GM21526 (cell line): ENCODE measurements around the gene SCAPER.
"Not testable (repeated sequence)": the region's sequence is repeated elsewhere in the genome, so short reads cannot be mapped to it uniquely, and the experiment has no call there.

Source experiments
- ATAC-seq: cut with Tn5 transposase; IDR thresholded peaks from one replicate; pipeline ENCODE4 v1.9.1; 2021; ENCODE audit warnings: moderate library complexity; ENCODE audit not compliant: unreplicated experiment, low FRiP score

Gene SCAPER

GRCh38 chr15:76448755-76449154, 456.4 kb downstream of the SCAPER start:
- ATAC-seq = no peak

GRCh38 chr15:76447728-76448441, 457.3 kb downstream of the SCAPER start:
- ATAC-seq = no peak

GRCh38 chr15:76440441-76440840, 464.7 kb downstream of the SCAPER start:
- ATAC-seq = no peak

GRCh38 chr15:76439542-76439941, 465.6 kb downstream of the SCAPER start:
- no peak for ATAC-seq

- no peak for ATAC-seq
Observed at GRCh38 chr15:76433798-76434400, 471.2 kb downstream of the SCAPER start.

- ATAC-seq = not testable (repeated sequence)
Observed at GRCh38 chr15:76433036-76433435, 472.1 kb downstream of the SCAPER start.

- no peak for ATAC-seq
Observed at GRCh38 chr15:76432604-76433003, 472.5 kb downstream of the SCAPER start.

- ATAC-seq = no peak
Observed at GRCh38 chr15:76431971-76432370, 473.2 kb downstream of the SCAPER start.

GRCh38 chr15:76430711-76431110, 474.4 kb downstream of the SCAPER start:
- ATAC-seq = not testable (repeated sequence)

- ATAC-seq = no peak
Observed at GRCh38 chr15:76429661-76430060, 475.5 kb downstream of the SCAPER start.

- ATAC-seq = no peak
Observed at GRCh38 chr15:76426941-76427340, 478.2 kb downstream of the SCAPER start.

- ATAC-seq = no peak
Observed at GRCh38 chr15:76418352-76419140, 486.6 kb downstream of the SCAPER start.

GRCh38 chr15:76401285-76401684, 503.9 kb downstream of the SCAPER start:
- ATAC-seq = no peak

- no peak for ATAC-seq
Observed at GRCh38 chr15:76398317-76399104, 506.6 kb downstream of the SCAPER start.

- no peak for ATAC-seq
Observed at GRCh38 chr15:76393614-76394013, 511.5 kb downstream of the SCAPER start.

- ATAC-seq = no peak
Observed at GRCh38 chr15:76391847-76392246, 513.3 kb downstream of the SCAPER start.

GRCh38 chr15:76391309-76391708, 513.8 kb downstream of the SCAPER start:
- no peak for ATAC-seq

GRCh38 chr15:76390571-76390970, 514.6 kb downstream of the SCAPER start:
- ATAC-seq = no peak

GRCh38 chr15:76386926-76387325, 518.2 kb downstream of the SCAPER start:
- no peak for ATAC-seq

- ATAC-seq = no peak
Observed at GRCh38 chr15:76386178-76386577, 519.0 kb downstream of the SCAPER start.

- no peak for ATAC-seq
Observed at GRCh38 chr15:76384409-76384808, 520.7 kb downstream of the SCAPER start.
